GM23248 (cell line): ENCODE data around the gene CACNA2D2. TPM values are rescaled to one million over a fixed set of nuclear protein-coding genes. Genes with fewer than 3 reads are reported as not detected.

Experiments used
- DNase-seq: peaks from one replicate; pipeline ENCODE4 v3.0.0-alpha.2; 2015
- H2AFZ ChIP-seq: fragments of 200-600 bp; sonication (generic); 2 replicates; pipeline ENCODE4 v1.6.1; 2016; ENCODE audit warnings: antibody characterized with exemption
- H3F3A ChIP-seq: fragments of 200-600 bp; sonication (generic); 2 replicates; pipeline ENCODE4 v1.6.1; 2016; ENCODE audit warnings: mild to moderate bottlenecking, antibody characterized with exemption, mixed run types; ENCODE audit not compliant: insufficient read depth
- H3K27ac ChIP-seq: fragments of 200-600 bp; sonication (generic); 2 replicates; pipeline ENCODE4 v1.5.1; 2016; ENCODE audit warnings: mild to moderate bottlenecking
- H3K27me3 ChIP-seq: fragments of 200-600 bp; sonication (generic); replicated peaks from 2 replicates; pipeline ENCODE4 v1.6.1; 2016; ENCODE audit warnings: mild to moderate bottlenecking; ENCODE audit not compliant: insufficient read depth
- H3K36me3 ChIP-seq: fragments of 200-600 bp; sonication (generic); 2 replicates; pipeline ENCODE4 v1.6.1; 2016; ENCODE audit warnings: low read depth, mild to moderate bottlenecking
- H3K4me1 ChIP-seq: fragments of 200-600 bp; sonication (generic); 2 replicates; pipeline ENCODE4 v1.6.1; 2016; ENCODE audit warnings: mild to moderate bottlenecking; ENCODE audit not compliant: insufficient read depth
- H3K4me2 ChIP-seq: fragments of 200-600 bp; sonication (generic); one replicate; pipeline ENCODE4 v1.6.1; 2016; ENCODE audit warnings: mild to moderate bottlenecking; ENCODE audit not compliant: unreplicated experiment
- H3K4me3 ChIP-seq: fragments of 200-600 bp; sonication (generic); 2 replicates; pipeline ENCODE4 v1.5.1; 2016; ENCODE audit warnings: mild to moderate bottlenecking
- H3K79me2 ChIP-seq: fragments of 200-600 bp; sonication (generic); 2 replicates; pipeline ENCODE4 v1.6.1; 2016; ENCODE audit warnings: mild to moderate bottlenecking; ENCODE audit not compliant: insufficient read depth
- H3K9ac ChIP-seq: fragments of 200-600 bp; sonication (generic); 2 replicates; pipeline ENCODE4 v1.6.1; 2016; ENCODE audit warnings: mild to moderate bottlenecking
- H3K9me2 ChIP-seq: fragments of 200-600 bp; sonication (generic); 2 replicates; pipeline ENCODE4 v1.6.1; 2016; ENCODE audit warnings: mixed run types, mild to moderate bottlenecking, moderate library complexity; ENCODE audit not compliant: insufficient read depth
- H3K9me3 ChIP-seq: fragments of 200-600 bp; sonication (generic); one replicate; pipeline ENCODE4 v1.6.1; 2017; ENCODE audit warnings: low read depth
- H4K20me1 ChIP-seq: fragments of 200-600 bp; sonication (generic); 2 replicates; pipeline ENCODE4 v1.6.0; 2016; ENCODE audit not compliant: insufficient read depth
- EZH2 ChIP-seq: fragments of 200-600 bp; sonication (generic); IDR thresholded peaks from 2 replicates; pipeline ENCODE4 v1.6.1; 2018; ENCODE audit warnings: antibody characterized with exemption, mild to moderate bottlenecking; ENCODE audit not compliant: insufficient read depth, poor library complexity, severe bottlenecking
- EZH2phosphoT487 ChIP-seq: fragments of 200-600 bp; sonication (generic); IDR thresholded peaks from 2 replicates; pipeline ENCODE4 v1.6.1; 2018; ENCODE audit warnings: antibody characterized with exemption, moderate library complexity, mild to moderate bottlenecking, low read depth; ENCODE audit not compliant: insufficient read depth
- WGBS, 2 experiments: methylation state at CpG; one replicate each; pipeline ENCODE4 v1.1.6; 2015 to 2017; ENCODE audit warnings: low lambda C conversion rate in 2 of 2, low coverage in 1 of 2; ENCODE audit errors: missing lambda C conversion rate in 2 of 2; 5-methylcytosine and 5-hydroxymethylcytosine counted together
- in situ Hi-C: fragments of 300-500 bp; cut with MboI; formaldehyde crosslinking; loops from 2 replicates; pipeline ENCODE4 v1.15.0; 2020
- polyA plus RNA-seq: library from polyadenylated mRNA; unstranded; fragments of >200 nt; fragmentation: Nextera tagmentation; extraction: Ambion mirVana; gene quantifications from 2 replicates; pipeline ENCODE4 v1.2.1, GENCODE V29; 2016
- total RNA-seq: library from RNA; depleted of rRNA; stranded (reverse); fragments of >200 nt; shearing (Covaris generic); gene quantifications from 2 replicates; pipeline ENCODE4 v1.2.3, GENCODE V29; 2014; rRNA removed

CACNA2D2 gene
- total RNA-seq (not detected in 2 replicates), polyA plus RNA-seq (not detected in 2 replicates)

- WGBS, 2 experiments = 21 to 26% methylated on average over 32 to 45 of the region's 71 CpGs
- Histone ChIP-seq H3F3A (no peaks in the 10 kb centered on the region), H3K27me3 (peaks cover 36% of the 10 kb centered on the region), H3K9me2 (no peaks in the 10 kb centered on the region), H3K4me3 (peak within 1 kb of the TSS; percentile 40), H3K4me1 (no peaks in the 10 kb centered on the region), H3K36me3 (no peaks in the 10 kb centered on the region), H2AFZ (no peak within 1 kb of the TSS), H4K20me1 (no peaks in the 10 kb centered on the region), H3K79me2 (no peaks in the 10 kb centered on the region), H3K4me2 (no peak within 1 kb of the TSS), H3K9me3 (no peaks in the 10 kb centered on the region), H3K27ac (no peak within 1 kb of the TSS), H3K9ac (no peak within 1 kb of the TSS)
- in situ Hi-C loops = no loop called here
- peak; percentile 38 for DNase-seq
- TF ChIP-seq EZH2phosphoT487 (no peak), EZH2 (peak; percentile 55)
Measured at GRCh38 chr3:50503504-50504342, at the start of gene CACNA2D2. CACNA2D2 (minus strand) TSS chr3:50503634; CDS start chr3:50503423, 211 bp downstream.

- in situ Hi-C loops = no loop called here
- H4K20me1 ChIP-seq = no peaks in the 10 kb centered on the region
- H3K27me3 ChIP-seq = no peaks in the 10 kb centered on the region
- H3K27ac ChIP-seq = no peak overlapping the region
- no peak overlapping the region for H3K4me2 ChIP-seq
- no peak overlapping the region for H2AFZ ChIP-seq
- DNase-seq = no peak
- no peak overlapping the region for H3K9ac ChIP-seq
- 62 to 70% methylated on average over 9 of the region's 9 CpGs for WGBS, 2 experiments
- no peaks in the 10 kb centered on the region for H3F3A ChIP-seq
- H3K79me2 ChIP-seq = no peaks in the 10 kb centered on the region
- no peak overlapping the region for H3K4me3 ChIP-seq
- TF ChIP-seq EZH2phosphoT487 (no peak), EZH2 (no peak)
- H3K36me3 ChIP-seq = no peaks in the 10 kb centered on the region
- H3K9me2 ChIP-seq = no peaks in the 10 kb centered on the region
- 0 out of 2 replicates have a peak, but pooled peaks cover 5% of the 10 kb centered on the region for H3K4me1 ChIP-seq
- no peaks in the 10 kb centered on the region for H3K9me3 ChIP-seq
Measured at GRCh38 chr3:50552598-50552997, 49.2 kb upstream of the CACNA2D2 start.

GRCh38 chr3:50551681-50552435, 48.4 kb upstream of the CACNA2D2 start:
- Histone ChIP-seq H3K9me3 (no peaks in the 10 kb centered on the region), H3K27me3 (no peaks in the 10 kb centered on the region), H3K79me2 (no peaks in the 10 kb centered on the region), H3K9me2 (no peaks in the 10 kb centered on the region), H3K9ac (no peak overlapping the region), H4K20me1 (no peaks in the 10 kb centered on the region), H2AFZ (no peak overlapping the region), H3K4me3 (no peak overlapping the region), H3F3A (no peaks in the 10 kb centered on the region), H3K27ac (no peak overlapping the region), H3K4me1 (0 out of 2 replicates have a peak, but pooled peaks cover 5% of the 10 kb centered on the region), H3K36me3 (no peaks in the 10 kb centered on the region), H3K4me2 (no peak overlapping the region)
- TF ChIP-seq EZH2phosphoT487 = no peak
- no peak for TF ChIP-seq EZH2
- WGBS, 2 experiments = 59% methylated on average over 7 of the region's 7 CpGs
- in situ Hi-C loops = no loop called here
- no peak for DNase-seq

GRCh38 chr3:50551054-50551659, 47.7 kb upstream of the CACNA2D2 start:
- in situ Hi-C loops = no loop called here
- 28 to 43% methylated on average over 9 of the region's 9 CpGs for WGBS, 2 experiments
- no peaks in the 10 kb centered on the region for H3K27me3 ChIP-seq
- no peaks in the 10 kb centered on the region for H3K9me3 ChIP-seq
- TF ChIP-seq EZH2 = no peak
- TF ChIP-seq EZH2phosphoT487 = no peak
- H3K4me2 ChIP-seq = no peak overlapping the region
- no peak overlapping the region for H3K27ac ChIP-seq
- H2AFZ ChIP-seq = no peak overlapping the region
- H3F3A ChIP-seq = no peaks in the 10 kb centered on the region
- H3K36me3 ChIP-seq = no peaks in the 10 kb centered on the region
- H3K4me1 ChIP-seq = 0 out of 2 replicates have a peak, but pooled peaks cover 5% of the 10 kb centered on the region
- H3K9ac ChIP-seq = no peak overlapping the region
- H4K20me1 ChIP-seq = no peaks in the 10 kb centered on the region
- no peak overlapping the region for H3K4me3 ChIP-seq
- no peaks in the 10 kb centered on the region for H3K9me2 ChIP-seq
- H3K79me2 ChIP-seq = no peaks in the 10 kb centered on the region
- DNase-seq = peak; percentile 25
